Renal cortical epithelial cell (primary cell): ENCODE measurements around the gene AACS. TPM values are rescaled to one million over a fixed set of nuclear protein-coding genes. Genes with fewer than 3 reads are reported as not detected.
A peak's percentile ranks its signal among the peaks of the same experiment; 100 is the strongest.

Experiments
- DNase-seq: peaks from one replicate; pipeline ENCODE4 v3.0.0-alpha.2; 2011; ENCODE audit warnings: low read depth
- total RNA-seq: library from RNA; depleted of rRNA; stranded (reverse); fragments of >200 nt; gene quantifications from 2 replicates; pipeline ENCODE4 v1.2.3, GENCODE V29; 2014

Gene AACS
- total RNA-seq, 1 donor from 2014 or later: 43.3 TPM

DNA sequence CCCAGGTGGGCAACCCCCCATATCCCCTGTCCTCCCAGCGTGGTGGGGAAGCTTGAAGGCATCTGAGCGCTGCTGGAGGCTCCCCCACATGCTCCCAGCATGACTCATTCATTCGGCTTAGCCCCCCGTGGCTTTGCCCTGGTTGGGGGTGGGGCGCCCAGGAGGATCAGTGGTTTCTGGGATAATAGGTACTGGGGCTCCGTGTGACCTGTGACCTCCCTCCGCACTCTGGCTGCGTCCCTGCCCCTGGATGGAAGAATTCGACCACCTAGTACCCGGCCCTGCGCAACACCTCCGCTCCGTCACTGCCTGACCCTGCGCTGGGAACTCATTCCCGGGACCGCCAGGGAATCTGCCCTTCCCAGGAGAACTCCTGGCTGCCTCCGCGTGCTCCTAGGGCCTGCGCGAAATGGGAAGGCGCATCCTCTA is 120.1 kb downstream of the AACS start:
- DNase-seq: no peak

GRCh38 chr12:125185740-125186470 is 120.7 kb downstream of the AACS start, which contains the start of gene TMEM132B:
Gene TMEM132B (plus strand): TSS chr12:125186386.
- DNase-seq: peak; percentile 6

DNA sequence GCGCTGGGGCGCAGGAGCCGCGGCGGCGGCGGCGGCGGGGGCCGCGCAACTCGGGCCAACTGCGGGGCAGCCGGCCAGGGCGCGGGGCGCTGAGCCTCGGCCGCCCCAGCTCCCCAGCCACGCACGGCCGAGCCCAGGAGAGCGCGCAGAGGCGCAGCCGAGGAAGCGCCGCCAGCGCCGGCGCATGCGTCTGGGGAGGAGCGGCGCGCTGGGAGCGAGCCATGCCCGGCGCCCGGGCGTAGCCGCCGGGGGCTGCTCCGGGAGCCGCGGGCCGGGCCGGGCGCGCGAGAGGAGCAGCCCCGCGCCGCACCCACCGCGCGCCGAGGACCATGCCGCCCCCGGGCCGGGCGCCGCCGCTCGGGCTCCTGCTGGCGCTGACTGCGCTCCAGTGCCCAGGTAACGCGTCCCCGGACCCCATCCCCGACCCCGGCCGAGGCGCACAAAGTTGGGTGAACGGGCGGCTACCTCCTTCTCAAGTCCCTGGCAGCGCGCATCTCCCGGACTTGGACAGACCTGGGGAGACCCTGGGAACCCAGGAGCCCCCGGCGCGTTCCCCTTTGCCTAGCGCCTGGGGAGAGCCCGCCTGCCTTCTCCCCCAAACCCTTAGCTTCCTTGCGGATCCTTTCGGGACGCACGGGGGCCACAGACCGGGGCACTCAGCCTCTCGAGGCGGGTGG is 121.4 kb downstream of the AACS start:
- DNase-seq: no peak

GRCh38 chr12:125187148-125187745 is 122.0 kb downstream of the AACS start:
- DNase-seq: no peak

GRCh38 chr12:125187780-125188741 is 122.8 kb downstream of the AACS start:
- DNase-seq: no peak

- no peak for DNase-seq
Observed at GRCh38 chr12:125189015-125189414, 123.8 kb downstream of the AACS start.

- DNase-seq: no peak
Observed at GRCh38 chr12:125189502-125189901, 124.3 kb downstream of the AACS start.

DNA sequence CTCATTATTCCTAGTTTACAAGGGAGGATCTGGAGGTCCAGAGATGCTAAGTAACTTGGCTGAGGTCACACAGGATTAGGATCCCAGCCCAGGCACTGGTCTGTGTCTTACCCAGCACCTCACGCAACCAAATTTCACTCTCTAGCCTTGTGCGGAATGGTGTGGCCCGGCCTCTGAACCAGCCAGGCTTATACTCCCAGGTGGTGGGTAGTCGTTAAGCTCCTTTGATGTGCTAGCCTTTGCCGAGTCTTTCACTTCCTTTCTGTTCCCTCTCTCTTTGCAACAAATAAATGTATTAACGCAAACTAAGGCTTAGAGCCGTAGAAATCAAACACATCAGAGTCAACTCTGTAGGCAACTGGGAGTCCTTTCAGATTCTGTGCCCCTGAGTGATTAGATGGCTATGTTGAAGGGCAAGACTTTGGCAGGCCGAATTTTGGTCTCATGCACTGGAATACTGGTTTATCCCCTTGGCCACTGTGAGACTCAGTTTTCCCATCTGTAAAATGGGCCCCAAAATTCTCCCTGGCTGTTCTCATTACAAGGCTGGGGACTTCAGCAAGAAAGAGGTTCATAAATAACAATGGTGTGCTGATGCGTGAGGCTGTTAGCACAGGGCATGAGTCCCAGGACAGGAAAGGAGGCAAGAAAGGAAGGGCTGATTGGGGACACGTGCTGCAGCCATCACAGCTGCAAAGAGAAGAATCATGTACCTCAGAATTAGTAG is 126.3 kb downstream of the AACS start:
- DNase-seq: no peak

DNA sequence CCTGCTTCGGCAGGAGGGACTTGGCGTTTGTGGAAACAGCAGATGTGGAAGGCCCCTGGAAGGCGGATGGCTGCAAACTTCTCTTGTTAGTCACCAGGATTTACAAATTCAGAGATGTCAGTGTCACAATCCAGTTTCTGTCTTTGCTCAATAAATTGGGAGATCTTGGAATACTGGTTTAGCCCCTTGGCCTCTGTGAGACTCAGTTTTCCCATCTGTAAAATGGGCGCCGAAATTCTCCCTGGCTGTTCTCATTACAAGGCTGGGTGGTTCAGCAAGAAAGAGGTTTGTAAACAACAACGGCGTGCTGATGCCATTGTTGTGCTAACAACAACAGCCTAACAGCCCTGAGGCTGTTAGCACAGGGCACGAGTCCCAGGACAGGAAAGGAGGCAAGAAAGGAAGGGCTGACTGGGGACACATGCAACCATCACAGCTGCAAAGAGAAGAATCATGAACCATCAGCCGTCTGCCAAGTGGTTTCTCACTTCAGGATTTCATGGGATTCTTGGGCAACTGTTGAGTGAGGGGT is 127.5 kb downstream of the AACS start:
- no peak for DNase-seq

Other genes starting within 250 kb of the AACS start
- gene SCARB1, start 201.6 kb upstream of the AACS start, total RNA-seq: 5.2 and 10.0 TPM in 2 replicates
- 2,164 and 2,732 TPM in 2 replicates for gene UBC, start 150.8 kb upstream of the AACS start, total RNA-seq
- gene DHX37, start 76.3 kb upstream of the AACS start, total RNA-seq: 16.8 and 23.6 TPM in 2 replicates
- gene BRI3BP, start 71.8 kb upstream of the AACS start, total RNA-seq: 14.1 TPM in 2 replicates
- gene TMEM132B, start 121.0 kb downstream of the AACS start, total RNA-seq: 0.35 and 1.4 TPM in 2 replicates